Natural killer cell (primary cell): ENCODE results near the gene EID2B. TPM values are rescaled to one million over a fixed set of nuclear protein-coding genes. Genes with fewer than 3 reads are reported as not detected.

Source experiments
- ATAC-seq, 3 donors: fragments of 150-1000 bp in 2 of 3; fragments of 200-7000 bp in 1 of 3; cut with Tn5 transposase; 1 replicate in 1 of 3; 2 replicates in 2 of 3; pipeline ENCODE4 v1.10.0; 2021; ENCODE audit warnings: mild to moderate bottlenecking in 2 of 3, moderate library complexity in 2 of 3
- DNase-seq, 2 donors: peaks; one replicate each; pipeline versions ENCODE4 v3.0.0 to v3.0.0-alpha.2; 2013 to 2021; ENCODE audit warnings: mixed read lengths in 1 of 2
- H3K27ac ChIP-seq: one replicate; pipeline ENCODE4 v1.5.1; 2013; ENCODE audit warnings: mild to moderate bottlenecking, low read length
- H3K27me3 ChIP-seq: one replicate; pipeline ENCODE4 v1.6.1; 2013; ENCODE audit warnings: low read length; ENCODE audit not compliant: control insufficient read depth, insufficient read depth
- H3K36me3 ChIP-seq: one replicate; pipeline ENCODE4 v1.6.1; 2013; ENCODE audit warnings: low read length; ENCODE audit not compliant: control insufficient read depth, insufficient read depth
- H3K4me1 ChIP-seq: one replicate; pipeline ENCODE4 v1.6.1; 2013; ENCODE audit warnings: low read length; ENCODE audit not compliant: control insufficient read depth, insufficient read depth
- H3K4me3 ChIP-seq: one replicate; pipeline ENCODE4 v1.5.1; 2013; ENCODE audit warnings: low read length
- H3K9me3 ChIP-seq: one replicate; pipeline ENCODE4 v1.6.1; 2013; ENCODE audit warnings: low read length; ENCODE audit not compliant: control insufficient read depth, insufficient read depth
- H3K27ac Mint-ChIP-seq, 2 donors: one replicate each; pipeline ENCODE4 v1.8.0; 2022; ENCODE audit warnings: mild to moderate bottlenecking in 2 of 2, mixed read lengths in 2 of 2, moderate library complexity in 1 of 2
- H3K27me3 Mint-ChIP-seq, 2 donors: one replicate each; pipeline ENCODE4 v1.8.0; 2022; ENCODE audit warnings: low read depth in 2 of 2, mixed read lengths in 2 of 2
- H3K36me3 Mint-ChIP-seq: one replicate; pipeline ENCODE4 v1.8.0; 2022; ENCODE audit warnings: mixed read lengths
- H3K4me1 Mint-ChIP-seq, 2 donors: one replicate each; pipeline ENCODE4 v1.8.0; 2022; ENCODE audit warnings: mixed read lengths in 2 of 2
- H3K4me3 Mint-ChIP-seq: one replicate; pipeline ENCODE4 v1.8.0; 2022; ENCODE audit warnings: mild to moderate bottlenecking, moderate library complexity, mixed read lengths
- H3K9me3 Mint-ChIP-seq, 2 donors: one replicate each; pipeline ENCODE4 v1.8.0; 2022; ENCODE audit warnings: mixed read lengths in 2 of 2
- WGBS: methylation state at CpG from one replicate; pipeline ENCODE4 v1.1.7; 2013; ENCODE audit warnings: missing lambda C conversion rate; ENCODE audit not compliant: insufficient coverage; 5-methylcytosine and 5-hydroxymethylcytosine counted together
- intact Hi-C: fragments of 100-400 bp; cut with micrococcal nuclease; formaldehyde crosslinking; loops from one replicate; pipeline ENCODE4 v1.14.2; 2022
- total RNA-seq, 4 donors: library from RNA; stranded (reverse); fragments of 120-200 nt in 1 of 4; gene quantifications; one replicate each; pipeline versions ENCODE4 v1.2.3 to v1.2.4, GENCODE V29; 2013 to 2022
- TF ChIP-seq, protein P1 (sequence below): fragments of 200-600 bp; IDR thresholded peaks from one replicate; pipeline ENCODE4 v1.8.0; 2022; ENCODE audit warnings: antibody characterized with exemption

EID2B gene
- total RNA-seq, 3 donors from 2014 or later (not counting 1 experiment from before 2014, with no cell fraction given) = 4.6 to 6.7 (median 5.8) TPM

DNA sequence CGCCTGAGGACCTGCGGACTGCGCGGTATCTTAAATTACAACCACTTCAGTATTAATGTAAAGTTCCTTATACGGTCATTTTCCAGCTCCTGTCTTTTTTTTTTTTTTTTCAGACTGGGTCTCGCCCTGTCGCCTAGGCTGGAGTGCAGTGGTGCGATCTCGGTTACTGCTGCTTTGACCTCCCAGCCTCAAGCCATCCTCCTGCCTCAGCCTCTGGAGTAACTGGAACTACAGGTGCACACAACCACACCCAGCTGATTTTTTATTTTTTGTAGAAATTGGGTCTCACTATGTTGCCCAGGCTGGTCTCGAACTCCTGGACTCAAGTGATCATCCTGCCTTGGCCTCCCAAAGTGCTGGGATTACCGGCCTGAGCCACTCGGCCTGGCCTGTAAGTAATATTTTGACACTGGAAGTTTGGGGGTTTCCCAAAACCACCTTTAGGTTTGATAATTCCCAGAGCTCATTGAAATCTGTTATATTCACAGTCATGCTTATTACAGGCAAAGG is 406 bp upstream of the EID2B start:
- Mint-ChIP-seq H3K4me1 (peaks cover 15 to 16% of the 10 kb centered on the region in 2 donors), H3K4me3 (peak overlapping the region; percentile 93), H3K27me3 (no peaks in the 10 kb centered on the region), H3K27ac (peak overlapping the region; percentile 79 to 86), H3K36me3 (no peaks in the 10 kb centered on the region), H3K9me3 (no peaks in the 10 kb centered on the region)
- Histone ChIP-seq H3K27ac (no peak overlapping the region), H3K9me3 (no peaks in the 10 kb centered on the region), H3K4me3 (peak overlapping the region; percentile 70), H3K36me3 (no peaks in the 10 kb centered on the region), H3K4me1 (peaks cover 14% of the 10 kb centered on the region), H3K27me3 (no peaks in the 10 kb centered on the region)
- no peak for DNase-seq
- TF ChIP-seq, protein P1, sequence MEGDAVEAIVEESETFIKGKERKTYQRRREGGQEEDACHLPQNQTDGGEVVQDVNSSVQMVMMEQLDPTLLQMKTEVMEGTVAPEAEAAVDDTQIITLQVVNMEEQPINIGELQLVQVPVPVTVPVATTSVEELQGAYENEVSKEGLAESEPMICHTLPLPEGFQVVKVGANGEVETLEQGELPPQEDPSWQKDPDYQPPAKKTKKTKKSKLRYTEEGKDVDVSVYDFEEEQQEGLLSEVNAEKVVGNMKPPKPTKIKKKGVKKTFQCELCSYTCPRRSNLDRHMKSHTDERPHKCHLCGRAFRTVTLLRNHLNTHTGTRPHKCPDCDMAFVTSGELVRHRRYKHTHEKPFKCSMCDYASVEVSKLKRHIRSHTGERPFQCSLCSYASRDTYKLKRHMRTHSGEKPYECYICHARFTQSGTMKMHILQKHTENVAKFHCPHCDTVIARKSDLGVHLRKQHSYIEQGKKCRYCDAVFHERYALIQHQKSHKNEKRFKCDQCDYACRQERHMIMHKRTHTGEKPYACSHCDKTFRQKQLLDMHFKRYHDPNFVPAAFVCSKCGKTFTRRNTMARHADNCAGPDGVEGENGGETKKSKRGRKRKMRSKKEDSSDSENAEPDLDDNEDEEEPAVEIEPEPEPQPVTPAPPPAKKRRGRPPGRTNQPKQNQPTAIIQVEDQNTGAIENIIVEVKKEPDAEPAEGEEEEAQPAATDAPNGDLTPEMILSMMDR = no peak
- intact Hi-C loops = loop anchor here (2.0 to 5.0 kb wide), 3 partner anchors 121 to 410 kb away; partner anchors contain the start of gene PLEKHG2
- ATAC-seq = peak in 2 of 3 donors; percentile 6 to 8
- WGBS = 22% methylated on average over 12 of the region's 12 CpGs

DNA sequence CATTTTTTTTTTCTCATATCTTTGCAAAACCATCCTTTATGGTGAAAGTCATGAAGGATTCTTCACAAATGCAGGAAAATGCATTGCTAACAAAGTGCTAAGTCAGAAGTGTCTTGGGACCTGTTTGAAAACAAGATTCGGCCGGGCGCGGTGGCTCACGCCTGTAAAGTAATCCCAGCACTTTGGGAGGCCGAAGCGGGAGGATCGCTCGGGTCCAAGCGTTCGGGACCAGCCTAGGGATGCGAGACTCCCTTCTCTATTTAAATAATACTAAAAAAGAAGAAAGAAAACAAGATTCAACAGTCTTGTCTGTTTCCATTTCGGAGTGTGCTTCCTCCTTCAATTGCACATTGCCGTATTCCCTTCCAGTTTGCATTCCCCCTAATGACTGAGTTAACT is 819 bp downstream of the EID2B start:
- ATAC-seq (no peak), DNase-seq (no peak)
- Mint-ChIP-seq H3K36me3 (no peaks in the 10 kb centered on the region), H3K9me3 (no peaks in the 10 kb centered on the region), H3K4me1 (peaks cover 8 to 13% of the 10 kb centered on the region in 2 donors), H3K27me3 (no peaks in the 10 kb centered on the region), H3K4me3 (peak overlapping the region; percentile 93), H3K27ac (peak overlapping the region; percentile 79 to 86)
- TF ChIP-seq, protein P1 = no peak
- intact Hi-C loops = loop anchor here (1.0 to 5.0 kb wide), 4 partner anchors 58 to 409 kb away; partner anchors contain the start of gene PLEKHG2
- no peaks in the 10 kb centered on the region for H3K36me3 ChIP-seq
- H3K4me3 ChIP-seq = peak overlapping the region; percentile 70
- no peaks in the 10 kb centered on the region for H3K9me3 ChIP-seq
- H3K27me3 ChIP-seq = no peaks in the 10 kb centered on the region
- WGBS = 74% methylated on average over 14 of the region's 14 CpGs
- peak overlapping the region; percentile 73 for H3K27ac ChIP-seq
- peaks cover 14% of the 10 kb centered on the region for H3K4me1 ChIP-seq

DNA sequence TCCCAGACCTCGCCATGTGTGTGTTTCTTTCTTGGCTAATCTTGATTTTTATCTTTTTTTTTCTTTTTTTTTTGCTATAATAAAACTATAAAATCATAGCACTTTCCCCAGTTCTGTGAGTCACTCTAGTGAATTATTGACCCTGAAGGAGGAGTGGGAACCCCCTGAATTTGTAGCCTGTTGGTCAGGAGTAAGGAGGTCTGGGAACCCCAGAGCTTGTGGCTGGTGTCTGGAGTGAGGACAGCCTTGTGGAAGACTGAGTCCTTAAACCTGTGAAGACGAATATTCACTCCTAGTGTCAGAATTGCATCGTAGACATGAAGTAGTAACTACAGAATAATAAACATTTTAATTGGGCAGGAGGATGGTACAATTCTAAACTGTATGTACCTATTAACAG is 7.4 kb downstream of the EID2B start:
- TF ChIP-seq, protein P1 = no peak
- Histone ChIP-seq H3K4me1 (no peaks in the 10 kb centered on the region), H3K27me3 (no peaks in the 10 kb centered on the region), H3K9me3 (no peaks in the 10 kb centered on the region), H3K27ac (no peak overlapping the region), H3K4me3 (no peak overlapping the region), H3K36me3 (no peaks in the 10 kb centered on the region)
- Mint-ChIP-seq H3K9me3 (no peaks in the 10 kb centered on the region), H3K27me3 (no peaks in the 10 kb centered on the region), H3K27ac (no peak overlapping the region), H3K4me3 (no peak overlapping the region), H3K4me1 (peaks cover 0 to 5% of the 10 kb centered on the region in 2 donors), H3K36me3 (no peaks in the 10 kb centered on the region)
- intact Hi-C loops = no loop called here
- DNase-seq (no peak), ATAC-seq (no peak)
- 100% methylated on average over 2 of the region's 3 CpGs for WGBS

DNA sequence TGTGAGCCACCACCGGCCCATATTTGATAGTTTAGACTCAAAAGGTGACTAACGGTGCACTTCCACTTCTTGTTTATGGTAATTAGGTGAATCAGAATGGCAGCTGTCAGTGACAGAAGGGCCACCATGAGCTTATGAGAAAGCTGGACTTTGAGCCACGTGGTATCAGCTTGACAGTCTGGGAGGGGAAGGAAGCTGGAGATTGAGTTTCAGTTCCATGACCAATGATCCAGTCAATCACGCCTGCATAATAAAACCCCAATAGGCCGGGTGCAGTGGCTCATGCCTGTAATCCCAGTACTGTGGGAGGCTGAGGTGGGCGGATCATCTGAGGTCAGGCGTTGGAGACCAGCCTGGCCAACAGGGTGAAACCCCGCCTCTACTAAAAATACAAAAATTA is 8.2 kb downstream of the EID2B start:
- Histone ChIP-seq H3K4me1 (no peaks in the 10 kb centered on the region), H3K27ac (no peak overlapping the region), H3K36me3 (no peaks in the 10 kb centered on the region), H3K9me3 (no peaks in the 10 kb centered on the region), H3K27me3 (no peaks in the 10 kb centered on the region), H3K4me3 (no peak overlapping the region)
- no peaks in the 10 kb centered on the region for H3K27me3 Mint-ChIP-seq
- WGBS = 87% methylated on average over 8 of the region's 8 CpGs
- H3K9me3 Mint-ChIP-seq = no peaks in the 10 kb centered on the region
- ATAC-seq (no peak), DNase-seq (no peak)
- peaks cover 0 to 5% of the 10 kb centered on the region in 2 donors for H3K4me1 Mint-ChIP-seq
- H3K4me3 Mint-ChIP-seq = no peak overlapping the region
- no peaks in the 10 kb centered on the region for H3K36me3 Mint-ChIP-seq
- no peak overlapping the region for H3K27ac Mint-ChIP-seq
- intact Hi-C loops = no loop called here
- TF ChIP-seq, protein P1 = no peak
